ENCODE data around the gene ARMCX1.

DNA sequence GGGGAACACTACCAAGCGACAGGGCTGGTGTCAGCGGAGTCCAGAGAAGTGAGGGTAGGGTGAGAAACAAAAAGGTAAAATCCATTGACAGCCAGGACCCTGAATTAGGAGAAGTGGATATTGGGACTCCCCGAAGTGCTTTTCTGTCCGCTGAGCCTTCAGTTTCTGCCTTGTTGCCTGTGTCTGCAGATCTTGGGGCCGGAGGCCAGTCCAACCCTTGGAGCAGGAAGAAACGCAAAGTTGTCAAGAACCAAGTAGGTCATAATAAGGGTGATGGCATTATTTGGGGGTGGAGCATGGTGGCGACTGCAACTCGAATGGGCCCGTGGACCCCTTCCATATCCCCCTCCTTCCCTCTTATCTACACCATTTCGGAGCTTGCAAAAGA is 1.0 kb downstream of the ARMCX1 start:
- TF ChIP-seq, protein P1, sequence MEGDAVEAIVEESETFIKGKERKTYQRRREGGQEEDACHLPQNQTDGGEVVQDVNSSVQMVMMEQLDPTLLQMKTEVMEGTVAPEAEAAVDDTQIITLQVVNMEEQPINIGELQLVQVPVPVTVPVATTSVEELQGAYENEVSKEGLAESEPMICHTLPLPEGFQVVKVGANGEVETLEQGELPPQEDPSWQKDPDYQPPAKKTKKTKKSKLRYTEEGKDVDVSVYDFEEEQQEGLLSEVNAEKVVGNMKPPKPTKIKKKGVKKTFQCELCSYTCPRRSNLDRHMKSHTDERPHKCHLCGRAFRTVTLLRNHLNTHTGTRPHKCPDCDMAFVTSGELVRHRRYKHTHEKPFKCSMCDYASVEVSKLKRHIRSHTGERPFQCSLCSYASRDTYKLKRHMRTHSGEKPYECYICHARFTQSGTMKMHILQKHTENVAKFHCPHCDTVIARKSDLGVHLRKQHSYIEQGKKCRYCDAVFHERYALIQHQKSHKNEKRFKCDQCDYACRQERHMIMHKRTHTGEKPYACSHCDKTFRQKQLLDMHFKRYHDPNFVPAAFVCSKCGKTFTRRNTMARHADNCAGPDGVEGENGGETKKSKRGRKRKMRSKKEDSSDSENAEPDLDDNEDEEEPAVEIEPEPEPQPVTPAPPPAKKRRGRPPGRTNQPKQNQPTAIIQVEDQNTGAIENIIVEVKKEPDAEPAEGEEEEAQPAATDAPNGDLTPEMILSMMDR (conservative IDR thresholded peaks at IDR 0.05; ENCODE audit: low read depth in 2 of 2): no peak
- TF ChIP-seq, protein P2, sequence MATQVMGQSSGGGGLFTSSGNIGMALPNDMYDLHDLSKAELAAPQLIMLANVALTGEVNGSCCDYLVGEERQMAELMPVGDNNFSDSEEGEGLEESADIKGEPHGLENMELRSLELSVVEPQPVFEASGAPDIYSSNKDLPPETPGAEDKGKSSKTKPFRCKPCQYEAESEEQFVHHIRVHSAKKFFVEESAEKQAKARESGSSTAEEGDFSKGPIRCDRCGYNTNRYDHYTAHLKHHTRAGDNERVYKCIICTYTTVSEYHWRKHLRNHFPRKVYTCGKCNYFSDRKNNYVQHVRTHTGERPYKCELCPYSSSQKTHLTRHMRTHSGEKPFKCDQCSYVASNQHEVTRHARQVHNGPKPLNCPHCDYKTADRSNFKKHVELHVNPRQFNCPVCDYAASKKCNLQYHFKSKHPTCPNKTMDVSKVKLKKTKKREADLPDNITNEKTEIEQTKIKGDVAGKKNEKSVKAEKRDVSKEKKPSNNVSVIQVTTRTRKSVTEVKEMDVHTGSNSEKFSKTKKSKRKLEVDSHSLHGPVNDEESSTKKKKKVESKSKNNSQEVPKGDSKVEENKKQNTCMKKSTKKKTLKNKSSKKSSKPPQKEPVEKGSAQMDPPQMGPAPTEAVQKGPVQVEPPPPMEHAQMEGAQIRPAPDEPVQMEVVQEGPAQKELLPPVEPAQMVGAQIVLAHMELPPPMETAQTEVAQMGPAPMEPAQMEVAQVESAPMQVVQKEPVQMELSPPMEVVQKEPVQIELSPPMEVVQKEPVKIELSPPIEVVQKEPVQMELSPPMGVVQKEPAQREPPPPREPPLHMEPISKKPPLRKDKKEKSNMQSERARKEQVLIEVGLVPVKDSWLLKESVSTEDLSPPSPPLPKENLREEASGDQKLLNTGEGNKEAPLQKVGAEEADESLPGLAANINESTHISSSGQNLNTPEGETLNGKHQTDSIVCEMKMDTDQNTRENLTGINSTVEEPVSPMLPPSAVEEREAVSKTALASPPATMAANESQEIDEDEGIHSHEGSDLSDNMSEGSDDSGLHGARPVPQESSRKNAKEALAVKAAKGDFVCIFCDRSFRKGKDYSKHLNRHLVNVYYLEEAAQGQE (IDR thresholded peaks at IDR 0.05; ENCODE audit: unreplicated experiment): no peak
- TF ChIP-seq EZH2 (IDR thresholded peaks at IDR 0.05; ENCODE audit: low read depth, unreplicated experiment) (no peak), POLR2AphosphoS5 (IDR thresholded peaks at IDR 0.05; ENCODE audit: low read depth) (no peak), CREB1 (CRISPR knock-in tag; IDR thresholded peaks at IDR 0.05; ENCODE audit: low read depth) (no peak), EZH2phosphoT487 (IDR thresholded peaks at IDR 0.05; ENCODE audit: unreplicated experiment) (no peak), ZNF331 (CRISPR knock-in tag; IDR thresholded peaks at IDR 0.05; ENCODE audit: low read depth) (no peak)

Measured in GM23338 (cell line).